ENCODE measurements around the gene GUCY2C. TPM values are rescaled to one million over a fixed set of nuclear protein-coding genes. Genes with fewer than 3 reads are reported as not detected.

Gene GUCY2C
- total and polyA plus RNA-seq, 9 donors = 0.36 TPM; not detected in 8

DNA sequence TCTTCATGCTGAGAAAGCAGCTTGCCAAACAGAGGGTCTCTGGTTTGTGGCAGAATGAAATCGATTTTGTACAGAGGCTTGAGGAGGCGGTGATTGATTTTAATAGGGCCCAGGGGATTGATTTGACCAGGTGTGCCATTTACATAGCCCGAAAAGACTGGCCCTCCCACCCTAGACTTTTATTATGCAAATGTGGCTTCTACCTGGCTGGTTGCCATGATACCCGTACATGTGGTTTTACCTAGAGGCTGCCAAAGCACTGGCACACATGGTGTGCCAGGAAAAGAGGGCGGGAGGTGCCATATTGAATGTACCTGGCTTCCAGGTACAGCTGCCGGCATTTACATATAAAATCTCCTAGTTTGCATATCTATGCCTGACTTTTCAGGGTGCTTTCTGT is 18.0 kb upstream of the GUCY2C start:
- intact Hi-C loops (cut with DNase I) = no loop called here
- H3K4me1 ChIP-seq (ENCODE audit: insufficient read depth) = no peaks in the 10 kb centered on the region
- H3K4me3 ChIP-seq = no peak overlapping the region
- DNase-seq = no peak
- no peaks in the 10 kb centered on the region for H3K27me3 ChIP-seq
- no peaks in the 10 kb centered on the region for H3K36me3 ChIP-seq
- no peaks in the 10 kb centered on the region for H3K9me3 ChIP-seq
- no peak overlapping the region for H3K27ac ChIP-seq
- no peak for TF ChIP-seq POLR2A (IDR thresholded peaks at IDR 0.05)
- no peak for TF ChIP-seq EP300 (IDR thresholded peaks at IDR 0.05)
- TF ChIP-seq CTCF (IDR thresholded peaks at IDR 0.05) = no peak
- WGBS, 3 donors = 82% methylated on average over 6 of the region's 6 CpGs

- DNase-seq = no peak
- no peaks in the 10 kb centered on the region for H3K36me3 ChIP-seq
- H3K9me3 ChIP-seq = no peaks in the 10 kb centered on the region
- TF ChIP-seq POLR2A (IDR thresholded peaks at IDR 0.05) (no peak), EP300 (IDR thresholded peaks at IDR 0.05) (no peak), CTCF (IDR thresholded peaks at IDR 0.05) (no peak)
- 37 to 45% (median 37%) methylated on average over 4 of the region's 4 CpGs for WGBS, 3 donors
- H3K27ac ChIP-seq = no peak overlapping the region
- H3K4me3 ChIP-seq = no peak overlapping the region
- no peaks in the 10 kb centered on the region for H3K27me3 ChIP-seq
- intact Hi-C loops (cut with DNase I) = no loop called here
- no peaks in the 10 kb centered on the region for H3K4me1 ChIP-seq (ENCODE audit: insufficient read depth)
These were observed 14.4 kb upstream of the GUCY2C start for GRCh38 chr12:14710632-14711320.

- Histone ChIP-seq H3K36me3 (no peaks in the 10 kb centered on the region), H3K9me3 (no peaks in the 10 kb centered on the region), H3K4me3 (no peak overlapping the region), H3K27ac (no peak overlapping the region), H3K27me3 (no peaks in the 10 kb centered on the region), H3K4me1 (ENCODE audit: insufficient read depth) (no peaks in the 10 kb centered on the region)
- TF ChIP-seq POLR2A (IDR thresholded peaks at IDR 0.05) (no peak), CTCF (IDR thresholded peaks at IDR 0.05) (no peak), EP300 (IDR thresholded peaks at IDR 0.05) (no peak)
- 71 to 81% (median 80%) methylated on average over 6 of the region's 6 CpGs for WGBS, 3 donors
- intact Hi-C loops (cut with DNase I) = no loop called here
- DNase-seq = no peak
These were observed 5.6 kb upstream of the GUCY2C start for GRCh38 chr12:14701809-14702568.

DNA sequence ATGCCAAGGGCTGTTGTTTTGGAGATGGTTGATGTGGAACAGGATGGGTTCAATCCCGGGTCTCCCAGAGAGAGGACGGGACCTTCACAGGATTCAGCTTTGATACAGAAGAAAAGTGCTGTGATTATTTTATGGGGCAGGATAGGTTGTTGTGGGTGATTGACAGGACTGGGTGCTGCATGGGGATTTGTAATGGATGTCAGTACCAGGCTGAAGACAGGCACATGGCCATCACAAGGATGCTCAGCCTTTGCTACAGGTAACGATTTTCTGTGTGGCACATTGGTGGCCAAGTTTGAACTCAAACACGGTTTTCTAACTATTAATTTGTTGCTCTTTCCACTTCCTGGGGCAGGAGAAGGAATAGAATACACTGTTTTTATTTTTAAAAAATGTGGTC is 4.5 kb upstream of the GUCY2C start:
- TF ChIP-seq EP300 (IDR thresholded peaks at IDR 0.05) = no peak
- TF ChIP-seq POLR2A (IDR thresholded peaks at IDR 0.05) = no peak
- no peak for TF ChIP-seq CTCF (IDR thresholded peaks at IDR 0.05)
- intact Hi-C loops (cut with DNase I) = no loop called here
- Histone ChIP-seq H3K36me3 (no peaks in the 10 kb centered on the region), H3K27ac (no peak overlapping the region), H3K27me3 (no peaks in the 10 kb centered on the region), H3K9me3 (no peaks in the 10 kb centered on the region), H3K4me3 (no peak overlapping the region), H3K4me1 (ENCODE audit: insufficient read depth) (no peaks in the 10 kb centered on the region)
- DNase-seq = no peak
- 82 to 87% (median 84%) methylated on average over 4 of the region's 4 CpGs for WGBS, 3 donors

Data from ovary (tissue), 9 donors.